GM20000 (cell line): ENCODE results near the gene DPP10.
"Not testable (repeated sequence)": the region's sequence is repeated elsewhere in the genome, so short reads cannot be mapped to it uniquely, and the experiment has no call there.

Experiments used
- DNase-seq: peaks from one replicate; pipeline ENCODE4 v3.0.0; 2012; ENCODE audit warnings: low spot score
- TF ChIP-seq, protein P1 (sequence below): IDR thresholded peaks from 2 replicates; pipeline ENCODE4 v1.5.1; 2012; ENCODE audit warnings: mild to moderate bottlenecking, control low read depth; ENCODE audit errors: extremely low read depth, missing control alignments

Gene DPP10

DNA sequence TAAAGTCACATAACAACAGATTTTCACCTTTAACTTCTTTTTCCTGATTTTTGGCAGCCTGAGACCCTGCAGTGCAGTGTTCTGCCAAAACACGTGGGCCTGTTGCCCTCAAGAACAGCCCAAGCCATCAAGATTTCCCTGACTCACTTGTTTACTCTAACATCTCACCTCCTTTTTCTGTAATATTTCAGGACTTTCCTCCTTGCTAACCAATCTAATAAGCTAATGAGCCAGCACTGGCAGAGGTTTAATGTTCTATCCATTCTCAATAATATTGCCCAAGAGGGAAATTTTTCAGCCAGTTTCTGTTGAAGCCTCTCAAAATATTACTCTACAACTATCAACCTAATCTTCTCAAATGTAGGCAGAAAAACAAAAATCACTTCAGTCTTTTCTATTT lies 635.2 kb downstream of the DPP10 start:
- TF ChIP-seq, protein P1, sequence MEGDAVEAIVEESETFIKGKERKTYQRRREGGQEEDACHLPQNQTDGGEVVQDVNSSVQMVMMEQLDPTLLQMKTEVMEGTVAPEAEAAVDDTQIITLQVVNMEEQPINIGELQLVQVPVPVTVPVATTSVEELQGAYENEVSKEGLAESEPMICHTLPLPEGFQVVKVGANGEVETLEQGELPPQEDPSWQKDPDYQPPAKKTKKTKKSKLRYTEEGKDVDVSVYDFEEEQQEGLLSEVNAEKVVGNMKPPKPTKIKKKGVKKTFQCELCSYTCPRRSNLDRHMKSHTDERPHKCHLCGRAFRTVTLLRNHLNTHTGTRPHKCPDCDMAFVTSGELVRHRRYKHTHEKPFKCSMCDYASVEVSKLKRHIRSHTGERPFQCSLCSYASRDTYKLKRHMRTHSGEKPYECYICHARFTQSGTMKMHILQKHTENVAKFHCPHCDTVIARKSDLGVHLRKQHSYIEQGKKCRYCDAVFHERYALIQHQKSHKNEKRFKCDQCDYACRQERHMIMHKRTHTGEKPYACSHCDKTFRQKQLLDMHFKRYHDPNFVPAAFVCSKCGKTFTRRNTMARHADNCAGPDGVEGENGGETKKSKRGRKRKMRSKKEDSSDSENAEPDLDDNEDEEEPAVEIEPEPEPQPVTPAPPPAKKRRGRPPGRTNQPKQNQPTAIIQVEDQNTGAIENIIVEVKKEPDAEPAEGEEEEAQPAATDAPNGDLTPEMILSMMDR: no peak
- DNase-seq: no peak

DNA sequence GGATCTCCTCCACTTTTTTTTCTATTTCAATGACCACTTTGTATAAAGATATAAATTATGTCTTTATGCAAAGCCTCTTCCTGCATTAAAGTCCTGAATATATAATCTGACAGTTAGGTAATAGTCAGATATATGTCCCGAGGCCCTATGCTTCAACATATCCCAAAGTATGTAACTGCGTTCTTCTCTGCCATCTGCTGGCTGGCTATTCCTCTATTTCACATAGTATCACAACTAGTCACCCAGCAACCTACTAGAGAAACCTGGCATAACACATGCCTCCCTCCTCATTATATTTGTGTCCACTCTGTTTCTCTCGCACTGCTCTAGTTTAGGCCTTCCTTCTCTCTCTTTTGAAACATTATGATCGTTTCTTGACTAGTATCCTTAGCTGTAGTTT lies 640.8 kb downstream of the DPP10 start:
- DNase-seq: no peak
- TF ChIP-seq, protein P1: no peak

DNA sequence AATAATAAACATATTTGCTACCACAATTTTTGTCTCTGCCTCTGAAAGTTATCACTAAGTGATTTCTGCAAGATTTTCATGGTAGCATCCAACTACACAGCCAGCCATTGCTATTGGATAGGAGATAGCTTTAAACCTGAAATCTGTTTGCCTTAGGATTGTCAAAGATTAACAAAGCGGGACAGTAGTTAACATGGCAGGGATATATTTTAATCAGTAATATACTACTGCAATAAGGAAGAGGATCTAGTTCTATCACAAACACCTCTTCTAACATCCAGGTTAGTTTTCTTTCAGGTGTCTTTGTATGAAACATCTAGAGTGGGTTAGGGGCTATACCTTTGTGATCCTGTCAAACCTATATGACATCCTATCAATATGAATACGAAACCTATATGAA lies 641.3 kb downstream of the DPP10 start:
- TF ChIP-seq, protein P1: no peak
- DNase-seq: no peak

DNA sequence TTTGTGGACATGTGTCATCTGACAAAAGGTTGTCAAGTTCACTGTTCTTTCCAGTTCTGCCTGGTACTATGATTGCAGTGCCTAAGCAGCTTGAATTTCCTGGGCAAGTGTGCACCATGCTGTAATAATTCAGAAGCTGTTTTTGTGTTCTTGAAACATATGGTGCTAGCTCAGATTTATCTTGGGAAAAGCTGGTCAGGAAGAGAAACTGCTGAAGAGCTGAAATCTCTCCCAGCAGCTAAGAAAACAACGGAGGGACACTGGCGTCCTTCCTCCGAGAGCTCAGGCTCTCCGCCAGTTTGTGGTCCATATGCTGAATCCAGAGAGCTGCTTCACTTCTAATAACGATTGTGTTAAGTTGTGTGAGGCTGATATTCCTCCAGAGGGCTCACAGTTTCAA lies 642.0 kb downstream of the DPP10 start:
- no peak for DNase-seq

DNA sequence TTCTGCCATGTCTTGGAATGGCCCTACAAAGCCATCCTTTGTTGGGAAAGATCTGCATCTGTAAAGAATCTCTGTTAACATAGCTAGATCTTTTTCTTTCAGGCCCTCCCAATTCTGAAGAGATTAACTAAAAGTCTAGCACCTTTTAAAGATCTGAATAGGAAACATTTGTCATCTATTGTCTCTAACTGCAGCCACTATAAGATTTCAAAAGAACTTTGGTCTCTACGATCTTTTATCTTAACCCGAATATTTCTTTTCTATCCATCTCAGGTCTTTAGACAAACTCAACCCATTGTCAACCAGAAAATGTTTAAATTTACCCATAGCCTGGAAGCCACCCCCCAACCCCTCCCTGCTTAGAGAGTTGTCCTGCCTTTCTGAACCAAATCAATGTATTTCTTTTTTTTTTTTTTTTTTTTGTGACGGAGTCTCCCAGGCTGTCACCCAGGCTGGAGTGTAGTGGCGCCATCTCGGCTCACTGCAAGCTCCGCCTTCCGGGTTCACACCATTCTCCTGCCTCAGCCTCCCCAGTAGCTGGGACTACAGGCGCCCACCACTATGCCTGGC lies 643.7 kb downstream of the DPP10 start:
- DNase-seq: not testable (repeated sequence)

More for the DNA sequence above, 642.0 kb downstream of the DPP10 start:
- TF ChIP-seq, protein P1: no peak

DNA sequence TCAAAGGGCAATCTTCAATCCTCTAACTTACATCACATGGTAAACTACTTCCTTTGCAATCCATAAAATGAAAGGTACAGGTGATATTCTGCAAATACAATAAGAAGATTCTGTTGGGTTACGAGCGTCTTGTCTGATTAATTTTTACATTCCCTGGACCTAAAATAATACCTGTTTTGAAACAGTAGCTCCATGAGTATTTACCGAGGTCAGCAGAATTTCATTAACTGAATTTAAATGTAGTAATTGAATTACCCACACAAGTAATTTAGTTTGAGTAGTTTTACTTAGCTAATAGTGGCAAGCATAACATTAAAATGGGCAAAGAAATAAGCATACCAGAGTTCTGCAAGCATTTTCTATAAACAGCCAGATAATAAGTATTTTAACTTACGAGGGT lies 652.0 kb downstream of the DPP10 start:
- TF ChIP-seq, protein P1: no peak
- DNase-seq: no peak

DNA sequence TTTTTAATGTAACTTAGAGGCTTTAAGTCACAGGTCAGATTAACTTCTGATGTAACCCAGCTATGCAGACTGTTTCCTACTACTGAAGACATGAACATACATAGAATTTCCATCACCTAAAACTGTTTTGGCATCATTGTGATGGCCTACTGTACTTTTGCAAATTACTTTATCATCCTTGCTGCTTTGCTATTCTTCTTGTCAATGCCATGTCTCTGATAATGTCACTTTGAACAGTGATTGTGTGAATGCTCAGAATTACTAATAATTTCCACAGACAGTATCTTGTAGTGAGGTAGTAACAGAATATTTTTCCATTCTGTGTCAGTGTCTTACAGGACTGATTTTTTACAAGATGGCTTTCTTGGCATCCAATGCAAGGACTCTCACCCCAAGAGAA lies 663.5 kb downstream of the DPP10 start:
- no peak for DNase-seq
- TF ChIP-seq, protein P1: no peak

DNA sequence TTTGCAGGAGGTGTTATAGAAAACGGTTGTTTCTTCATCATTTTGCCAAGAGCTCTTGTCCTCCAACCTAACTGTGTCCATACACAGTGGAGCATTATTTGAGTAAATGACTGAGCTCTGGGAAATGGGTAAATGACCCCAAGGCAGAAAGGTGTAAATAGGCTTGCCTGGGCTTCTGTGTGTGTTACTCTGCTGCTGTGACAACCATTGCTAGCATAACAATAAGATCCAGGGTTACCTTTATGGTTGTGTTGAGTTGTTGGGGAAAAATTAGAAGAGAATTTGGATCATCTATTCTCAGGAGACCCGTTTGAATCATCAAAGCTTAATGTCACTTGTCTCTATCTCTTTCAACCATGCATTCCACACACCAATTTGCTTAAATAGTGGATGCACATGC lies 672.7 kb downstream of the DPP10 start:
- DNase-seq: no peak
- TF ChIP-seq, protein P1: no peak
